Kidney (tissue), 14 donors: ENCODE measurements around the gene HSD17B10. TPM values are rescaled to one million over a fixed set of nuclear protein-coding genes. Genes with fewer than 3 reads are reported as not detected.

ENCODE experiments used
- DNase-seq, 5 donors: peaks; one replicate each; pipeline ENCODE4 v3.0.0-alpha.2; 2013 to 2020
- FAIRE-seq: peaks from 2 replicates; lab custom pipeline; 2012; peaks lifted over from hg19 to GRCh38; lab: Jason Lieb, UNC
- H3K27ac ChIP-seq, 2 donors: one replicate each; pipeline ENCODE4 v1.7.0; 2013; ENCODE audit warnings: low read depth in 2 of 2, low read length in 2 of 2, inconsistent platforms in 1 of 2
- H3K27me3 ChIP-seq: one replicate; pipeline ENCODE4 v1.7.1; 2013; ENCODE audit warnings: low read length, inconsistent platforms; ENCODE audit not compliant: control insufficient read depth, insufficient read depth
- H3K36me3 ChIP-seq, 3 donors: one replicate each; pipeline versions ENCODE4 v1.7.0 to v1.7.1; 2013; ENCODE audit warnings: low read length in 3 of 3, control low read depth in 1 of 3, inconsistent platforms in 1 of 3; ENCODE audit not compliant: insufficient read depth in 3 of 3, control insufficient read depth in 2 of 3
- H3K4me1 ChIP-seq, 3 donors: one replicate each; pipeline versions ENCODE4 v1.7.0 to v1.7.1; 2013; ENCODE audit warnings: low read length in 3 of 3, inconsistent platforms in 1 of 3, low read depth in 1 of 3; ENCODE audit not compliant: control insufficient read depth in 2 of 3, insufficient read depth in 2 of 3
- H3K4me3 ChIP-seq, 3 donors: one replicate each; pipeline versions ENCODE4 v1.7.0 to v1.8.1; 2013; ENCODE audit warnings: low read length in 3 of 3, control low read depth in 1 of 3, inconsistent platforms in 1 of 3
- H3K9ac ChIP-seq, 3 donors: one replicate each; pipeline versions ENCODE4 v1.7.0 to v1.7.1; 2013; ENCODE audit warnings: low read length in 3 of 3, control low read depth in 1 of 3, inconsistent platforms in 1 of 3
- H3K9me3 ChIP-seq, 3 donors: one replicate each; pipeline versions ENCODE4 v1.7.0 to v1.7.1; 2013; ENCODE audit warnings: low read length in 3 of 3, control low read depth in 1 of 3, inconsistent platforms in 1 of 3; ENCODE audit not compliant: control insufficient read depth in 2 of 3, insufficient read depth in 1 of 3
- intact Hi-C: fragments of 100-400 bp; cut with DNase I; formaldehyde crosslinking; loops from one replicate; pipeline ENCODE4 v1.11.1; 2022
- polyA plus RNA-seq: library from polyadenylated mRNA; stranded (reverse); fragments of 350-450 nt; fragmentation: Illumina TruSeq; extraction: RNeasy Lipid Tissue Mini Kit (QIAGEN cat#74804); gene quantifications from one replicate; pipeline ENCODE4 v1.2.3, GENCODE V29; 2014; ENCODE audit warnings: low read depth, low replicate concordance; ENCODE audit not compliant: insufficient read depth
- total RNA-seq: library from RNA; stranded (reverse); fragmentation: NEBNext Ultra II Directional; extraction: Animal tissue kit (Norgen Biotek cat#: 25700); gene quantifications from one replicate; pipeline ENCODE4 v1.2.1, GENCODE V29; 2021
- TF ChIP-seq, protein P1 (sequence below): IDR thresholded peaks from 3 replicates; pipeline ENCODE4 v1.5.1; 2012; ENCODE audit warnings: mild to moderate bottlenecking, moderate library complexity, borderline replicate concordance; ENCODE audit not compliant: insufficient read depth; ENCODE audit errors: extremely low read depth
- donor health status: control.
- donor health status: control.
- donor health status: control.
- donor health status: control.
- donor health status: control.
- donor health status: DM: yes; HTN: yes; CAD: no.
- donor health status: Normal renal cell carcinoma (clear cell type).

HSD17B10 gene
- total and polyA plus RNA-seq, 2 donors from 2014 or later, result 95.2 to 255 TPM

- Histone ChIP-seq H3K9me3 (no peaks in the 10 kb centered on the region), H3K9ac (no peak overlapping the region), H3K4me3 (no peak overlapping the region), H3K27ac (no peak overlapping the region), H3K4me1 (peaks cover 0 to 4% (median 0%) of the 10 kb centered on the region in 3 donors), H3K36me3 (peaks cover 3 to 10% (median 9%) of the 10 kb centered on the region in 3 donors), H3K27me3 (peaks cover 6% of the 10 kb centered on the region)
- intact Hi-C loops, result no loop called here
- no peak for FAIRE-seq
- TF ChIP-seq, protein P1, sequence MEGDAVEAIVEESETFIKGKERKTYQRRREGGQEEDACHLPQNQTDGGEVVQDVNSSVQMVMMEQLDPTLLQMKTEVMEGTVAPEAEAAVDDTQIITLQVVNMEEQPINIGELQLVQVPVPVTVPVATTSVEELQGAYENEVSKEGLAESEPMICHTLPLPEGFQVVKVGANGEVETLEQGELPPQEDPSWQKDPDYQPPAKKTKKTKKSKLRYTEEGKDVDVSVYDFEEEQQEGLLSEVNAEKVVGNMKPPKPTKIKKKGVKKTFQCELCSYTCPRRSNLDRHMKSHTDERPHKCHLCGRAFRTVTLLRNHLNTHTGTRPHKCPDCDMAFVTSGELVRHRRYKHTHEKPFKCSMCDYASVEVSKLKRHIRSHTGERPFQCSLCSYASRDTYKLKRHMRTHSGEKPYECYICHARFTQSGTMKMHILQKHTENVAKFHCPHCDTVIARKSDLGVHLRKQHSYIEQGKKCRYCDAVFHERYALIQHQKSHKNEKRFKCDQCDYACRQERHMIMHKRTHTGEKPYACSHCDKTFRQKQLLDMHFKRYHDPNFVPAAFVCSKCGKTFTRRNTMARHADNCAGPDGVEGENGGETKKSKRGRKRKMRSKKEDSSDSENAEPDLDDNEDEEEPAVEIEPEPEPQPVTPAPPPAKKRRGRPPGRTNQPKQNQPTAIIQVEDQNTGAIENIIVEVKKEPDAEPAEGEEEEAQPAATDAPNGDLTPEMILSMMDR, result no peak
- no peak for DNase-seq
These were observed 3.9 kb downstream of the HSD17B10 start for GRCh38 chrX:53430231-53430630.

DNA sequence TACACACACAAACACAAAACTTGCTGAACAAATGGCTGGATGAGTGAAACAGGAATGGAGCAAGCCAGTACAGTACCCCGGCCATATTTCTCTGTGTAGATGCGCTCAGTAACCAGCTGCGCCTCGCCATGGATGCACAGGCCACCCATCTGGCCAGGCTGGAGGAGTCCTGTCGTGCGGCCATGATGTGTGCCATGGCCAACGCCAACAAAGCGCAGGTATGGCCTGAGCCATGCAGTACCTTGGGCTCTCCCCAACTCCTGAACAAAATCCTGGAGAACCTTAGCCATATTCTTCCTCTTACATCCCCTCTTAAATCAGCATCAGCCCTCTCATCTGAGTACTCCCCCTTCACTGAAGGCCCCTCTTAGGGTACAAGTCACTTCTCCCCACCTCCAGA is 4.4 kb downstream of the HSD17B10 start:
- Histone ChIP-seq H3K36me3 (peaks cover 3 to 10% (median 9%) of the 10 kb centered on the region in 3 donors), H3K4me1 (peaks cover 0 to 4% (median 0%) of the 10 kb centered on the region in 3 donors), H3K27ac (no peak overlapping the region), H3K9me3 (no peaks in the 10 kb centered on the region), H3K27me3 (peaks cover 6% of the 10 kb centered on the region), H3K9ac (no peak overlapping the region), H3K4me3 (no peak overlapping the region)
- FAIRE-seq, result no peak
- intact Hi-C loops, result no loop called here
- DNase-seq, result no peak
- TF ChIP-seq, protein P1, result no peak

DNA sequence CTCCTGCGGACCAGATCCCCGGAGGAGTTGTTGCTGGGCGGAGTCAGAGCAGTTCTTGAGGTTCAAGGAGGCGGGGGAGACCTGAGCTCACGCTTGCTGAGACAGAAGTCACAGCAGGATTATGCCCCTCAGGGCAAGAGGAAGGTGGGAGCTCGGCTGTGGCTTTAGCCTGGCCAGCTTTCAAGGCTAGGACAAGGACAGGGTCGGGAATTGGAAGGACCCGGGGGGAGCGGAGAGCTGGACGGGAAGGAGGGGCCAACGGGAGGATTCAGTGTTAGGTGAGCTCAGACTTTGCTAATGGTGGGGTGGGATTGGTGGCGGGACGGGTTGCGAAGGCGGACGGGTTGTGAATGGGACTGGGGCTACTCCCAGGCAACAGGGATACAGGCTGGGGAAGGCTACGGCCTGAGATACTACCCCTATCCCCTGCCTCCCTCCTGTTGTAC is 11.3 kb downstream of the HSD17B10 start, which contains the start of gene RIBC1:
TSS of gene RIBC1 (plus strand) at position 13 of the 446 bp plus-strand sequence. CDS start 3,404 bp downstream, outside the sequence.
- Histone ChIP-seq H3K27ac (peak within 1 kb of the TSS; percentile 86 to 95), H3K4me1 (peaks cover 0 to 9% (median 6%) of the 10 kb centered on the region in 3 donors), H3K9me3 (no peaks in the 10 kb centered on the region), H3K9ac (peak within 1 kb of the TSS; percentile 69 to 83 (median 73)), H3K4me3 (peak within 1 kb of the TSS; percentile 78 to 92 (median 84)), H3K27me3 (peaks cover 2% of the 10 kb centered on the region), H3K36me3 (no peaks in the 10 kb centered on the region)
- FAIRE-seq (no peak), DNase-seq (no peak)
- TF ChIP-seq, protein P1, result no peak
- intact Hi-C loops, result no loop called here
